Measurements from ENCODE around the gene VGLL2.
A peak's percentile ranks its signal among the peaks of the same experiment; 100 is the strongest.
"Not testable (repeated sequence)": the region's sequence is repeated elsewhere in the genome, so short reads cannot be mapped to it uniquely, and the experiment has no call there.

VGLL2 gene

GRCh38 chr6:117265410-117266256 lies at the start of gene VGLL2:
TSS of gene VGLL2 (plus strand) at chr6:117265558. CDS start at chr6:117265764, 206 bp downstream.
- peak; percentile 82 for DNase-seq

- DNase-seq = no peak
Observed at GRCh38 chr6:117222861-117223260, 42.5 kb upstream of the VGLL2 start.

- no peak for DNase-seq
Observed at GRCh38 chr6:117226778-117227177, 38.6 kb upstream of the VGLL2 start.

GRCh38 chr6:117227245-117227962 lies 38.0 kb upstream of the VGLL2 start:
- no peak for DNase-seq

GRCh38 chr6:117228202-117228601 lies 37.2 kb upstream of the VGLL2 start:
- no peak for DNase-seq

- DNase-seq = no peak
Observed at GRCh38 chr6:117229870-117230269, 35.5 kb upstream of the VGLL2 start.

- no peak for DNase-seq
Observed at GRCh38 chr6:117231466-117231865, 33.9 kb upstream of the VGLL2 start.

- DNase-seq = no peak
Observed at GRCh38 chr6:117232196-117232595, 33.2 kb upstream of the VGLL2 start.

GRCh38 chr6:117233145-117233544 lies 32.2 kb upstream of the VGLL2 start:
- no peak for DNase-seq

- no peak for DNase-seq
Observed at GRCh38 chr6:117237561-117237960, 27.8 kb upstream of the VGLL2 start.

- not testable (repeated sequence) for DNase-seq
Observed at GRCh38 chr6:117244571-117244970, 20.8 kb upstream of the VGLL2 start.

GRCh38 chr6:117244979-117245378 lies 20.4 kb upstream of the VGLL2 start:
- not testable (repeated sequence) for DNase-seq

GRCh38 chr6:117253785-117254184 lies 11.6 kb upstream of the VGLL2 start:
- DNase-seq = no peak

GRCh38 chr6:117262799-117263198 lies 2.6 kb upstream of the VGLL2 start:
- no peak for DNase-seq

- no peak for DNase-seq
Observed at GRCh38 chr6:117263353-117263927, 1.9 kb upstream of the VGLL2 start.

- DNase-seq = no peak
Observed at GRCh38 chr6:117264369-117264691, 1.0 kb upstream of the VGLL2 start.

- DNase-seq = no peak
Observed at GRCh38 chr6:117264692-117265409, 507 bp upstream of the VGLL2 start.

GRCh38 chr6:117266257-117267053 lies 1.1 kb downstream of the VGLL2 start:
- no peak for DNase-seq

- no peak for DNase-seq
Observed at GRCh38 chr6:117267054-117267347, 1.6 kb downstream of the VGLL2 start.

- DNase-seq = peak; percentile 65
Observed at GRCh38 chr6:117267766-117268534, 2.6 kb downstream of the VGLL2 start.

GRCh38 chr6:117268924-117269323 lies 3.6 kb downstream of the VGLL2 start:
- no peak for DNase-seq

GRCh38 chr6:117269638-117270054 lies 4.3 kb downstream of the VGLL2 start:
- no peak for DNase-seq
